Sigmoid colon (tissue), 4 donors: ENCODE data around the gene ABLIM2.

Source experiments
- CTCF ChIP-seq, 4 experiments: fragments of 450-650 bp in 3 of 4; fragments of 200-600 bp in 1 of 4; IDR thresholded peaks; one replicate each; pipeline ENCODE4 v1.5.1; 2016 to 2019; ENCODE audit warnings: antibody characterized with exemption in 4 of 4, mild to moderate bottlenecking in 3 of 4, moderate library complexity in 2 of 4
- EP300 ChIP-seq, 4 donors: sonication (generic); formaldehyde crosslinking; IDR thresholded peaks; one replicate each; pipeline ENCODE4 v1.6.1; 2017; ENCODE audit warnings: antibody characterized with exemption in 4 of 4
- POLR2A ChIP-seq, 2 donors: fragments of 450-650 bp; IDR thresholded peaks; one replicate each; pipeline ENCODE4 v1.6.1; 2016; ENCODE audit warnings: antibody characterized with exemption in 2 of 2, mild to moderate bottlenecking in 2 of 2, moderate library complexity in 2 of 2
- POLR2AphosphoS5 ChIP-seq, 4 donors: sonication (generic); formaldehyde crosslinking; IDR thresholded peaks; one replicate each; pipeline ENCODE4 v1.6.1; 2017; ENCODE audit warnings: antibody characterized with exemption in 4 of 4

GRCh38 chr4:7971881-7972500 lies 186.6 kb downstream of the ABLIM2 start:
- TF ChIP-seq CTCF (IDR thresholded peaks at IDR 0.05): no peak
- no peak for TF ChIP-seq POLR2A (IDR thresholded peaks at IDR 0.05)
- no peak for TF ChIP-seq EP300 (IDR thresholded peaks at IDR 0.05)
- no peak for TF ChIP-seq POLR2AphosphoS5 (IDR thresholded peaks at IDR 0.05)
